Osteocyte (in vitro differentiated cells): ENCODE measurements around the gene CRYBA4. TPM values are rescaled to one million over a fixed set of nuclear protein-coding genes. Genes with fewer than 3 reads are reported as not detected.
A peak's percentile ranks its signal among the peaks of the same experiment; 100 is the strongest.

Experiments used
- DNase-seq: peaks from one replicate; pipeline ENCODE4 v3.0.0; 2021; ENCODE audit warnings: mixed read lengths; ENCODE audit not compliant: unreplicated experiment; ENCODE audit errors: extremely low spot score
- H3K27ac Mint-ChIP-seq: one replicate; pipeline ENCODE4 v1.8.0; 2021; ENCODE audit warnings: mild to moderate bottlenecking, mixed read lengths; ENCODE audit not compliant: unreplicated experiment
- H3K27me3 Mint-ChIP-seq: one replicate; pipeline ENCODE4 v1.8.0; 2021; ENCODE audit warnings: mixed read lengths; ENCODE audit not compliant: unreplicated experiment
- H3K36me3 Mint-ChIP-seq: one replicate; pipeline ENCODE4 v1.8.0; 2021; ENCODE audit warnings: mixed read lengths; ENCODE audit not compliant: unreplicated experiment
- H3K4me1 Mint-ChIP-seq: one replicate; pipeline ENCODE4 v1.8.0; 2021; ENCODE audit warnings: mixed read lengths; ENCODE audit not compliant: unreplicated experiment
- H3K4me3 Mint-ChIP-seq: one replicate; pipeline ENCODE4 v1.8.0; 2021; ENCODE audit warnings: mild to moderate bottlenecking, moderate library complexity, mixed read lengths; ENCODE audit not compliant: unreplicated experiment
- H3K9me3 Mint-ChIP-seq: one replicate; pipeline ENCODE4 v1.8.0; 2021; ENCODE audit warnings: mixed read lengths; ENCODE audit not compliant: unreplicated experiment
- long read RNA-seq: library from polyadenylated mRNA; unstranded; transcript quantifications from one replicate; pipeline ENCODE4 v2.0.0, GENCODE V29; 2021
- total RNA-seq: library from RNA; stranded (reverse); gene quantifications from 2 replicates; pipeline ENCODE4 v1.2.1, GENCODE V29; 2021
- TF ChIP-seq, protein P1 (sequence below): fragments of 200-600 bp; sonication (generic); IDR thresholded peaks from 2 replicates; pipeline ENCODE4 v1.5.0; 2021; ENCODE audit warnings: antibody characterized with exemption, mild to moderate bottlenecking, moderate library complexity

Gene CRYBA4
- not detected in 2 replicates for total RNA-seq
- long read RNA-seq = 0 reads

DNA sequence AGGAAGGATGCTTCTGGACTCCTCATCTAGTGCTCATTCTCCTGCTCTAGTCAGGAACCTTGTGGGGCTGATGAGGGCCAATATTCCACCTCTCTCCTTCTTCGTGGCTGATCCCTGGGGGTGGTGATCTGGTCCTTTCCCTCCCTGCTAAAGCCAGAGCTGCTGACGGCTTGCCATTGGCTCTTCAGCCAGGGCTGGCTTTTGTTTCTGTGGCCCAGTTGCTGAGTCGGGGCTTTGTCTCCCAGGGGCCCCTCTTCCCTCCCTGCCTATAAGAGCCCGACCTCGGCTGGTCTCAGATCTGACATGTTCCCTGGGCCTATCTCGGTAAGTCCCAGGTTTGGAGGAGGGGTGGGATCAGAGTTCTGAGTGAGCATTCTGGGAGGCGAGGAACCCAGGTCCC lies at the start of gene CRYBA4:
Gene CRYBA4 (plus strand): TSS at position 301 of the 400 bp plus-strand sequence. CDS start 634 bp downstream, outside the sequence.
- TF ChIP-seq, protein P1, sequence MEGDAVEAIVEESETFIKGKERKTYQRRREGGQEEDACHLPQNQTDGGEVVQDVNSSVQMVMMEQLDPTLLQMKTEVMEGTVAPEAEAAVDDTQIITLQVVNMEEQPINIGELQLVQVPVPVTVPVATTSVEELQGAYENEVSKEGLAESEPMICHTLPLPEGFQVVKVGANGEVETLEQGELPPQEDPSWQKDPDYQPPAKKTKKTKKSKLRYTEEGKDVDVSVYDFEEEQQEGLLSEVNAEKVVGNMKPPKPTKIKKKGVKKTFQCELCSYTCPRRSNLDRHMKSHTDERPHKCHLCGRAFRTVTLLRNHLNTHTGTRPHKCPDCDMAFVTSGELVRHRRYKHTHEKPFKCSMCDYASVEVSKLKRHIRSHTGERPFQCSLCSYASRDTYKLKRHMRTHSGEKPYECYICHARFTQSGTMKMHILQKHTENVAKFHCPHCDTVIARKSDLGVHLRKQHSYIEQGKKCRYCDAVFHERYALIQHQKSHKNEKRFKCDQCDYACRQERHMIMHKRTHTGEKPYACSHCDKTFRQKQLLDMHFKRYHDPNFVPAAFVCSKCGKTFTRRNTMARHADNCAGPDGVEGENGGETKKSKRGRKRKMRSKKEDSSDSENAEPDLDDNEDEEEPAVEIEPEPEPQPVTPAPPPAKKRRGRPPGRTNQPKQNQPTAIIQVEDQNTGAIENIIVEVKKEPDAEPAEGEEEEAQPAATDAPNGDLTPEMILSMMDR = no peak
- Mint-ChIP-seq H3K4me1 (peaks cover 5% of the 10 kb centered on the region), H3K27me3 (peaks cover 40% of the 10 kb centered on the region), H3K36me3 (no peaks in the 10 kb centered on the region), H3K9me3 (peaks cover 4% of the 10 kb centered on the region), H3K4me3 (no peak within 1 kb of the TSS), H3K27ac (no peak within 1 kb of the TSS)
- DNase-seq = no peak

DNA sequence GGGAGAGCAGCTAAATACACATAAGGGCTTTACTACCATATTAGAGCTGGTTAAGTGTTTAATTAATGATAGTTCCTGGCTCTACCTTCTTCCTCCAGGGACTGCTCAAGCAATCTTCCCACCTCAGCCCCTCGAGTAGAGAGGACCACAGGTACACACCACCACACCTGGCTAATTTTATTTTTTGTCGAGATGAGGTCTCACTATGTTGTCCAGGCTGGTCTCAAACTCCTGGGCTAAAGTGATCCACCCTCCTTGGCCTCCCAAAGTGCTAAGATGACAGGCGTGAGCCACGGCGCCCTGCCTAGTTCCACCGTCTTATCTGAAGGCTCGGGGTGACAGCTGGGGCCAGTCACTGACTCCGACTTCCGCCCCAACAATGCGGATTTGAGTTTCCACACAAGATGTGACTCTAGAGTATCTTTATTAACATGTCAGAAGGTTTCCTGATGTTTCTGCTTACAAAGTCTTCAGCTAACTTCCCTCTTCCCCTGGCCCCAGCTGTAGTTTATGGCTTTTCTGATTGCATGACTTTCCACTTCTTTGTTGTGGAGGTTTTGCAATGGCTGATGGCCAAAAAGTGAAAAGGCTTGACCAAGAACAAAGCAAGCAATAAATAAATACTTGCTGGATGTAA lies 48.6 kb upstream of the CRYBA4 start:
- H3K27me3 Mint-ChIP-seq = no peaks in the 10 kb centered on the region
- no peaks in the 10 kb centered on the region for H3K9me3 Mint-ChIP-seq
- TF ChIP-seq, protein P1 = no peak
- peaks cover 9% of the 10 kb centered on the region for H3K4me1 Mint-ChIP-seq
- peaks cover 3% of the 10 kb centered on the region for H3K36me3 Mint-ChIP-seq
- no peak overlapping the region for H3K4me3 Mint-ChIP-seq
- no peak overlapping the region for H3K27ac Mint-ChIP-seq
- DNase-seq = no peak

DNA sequence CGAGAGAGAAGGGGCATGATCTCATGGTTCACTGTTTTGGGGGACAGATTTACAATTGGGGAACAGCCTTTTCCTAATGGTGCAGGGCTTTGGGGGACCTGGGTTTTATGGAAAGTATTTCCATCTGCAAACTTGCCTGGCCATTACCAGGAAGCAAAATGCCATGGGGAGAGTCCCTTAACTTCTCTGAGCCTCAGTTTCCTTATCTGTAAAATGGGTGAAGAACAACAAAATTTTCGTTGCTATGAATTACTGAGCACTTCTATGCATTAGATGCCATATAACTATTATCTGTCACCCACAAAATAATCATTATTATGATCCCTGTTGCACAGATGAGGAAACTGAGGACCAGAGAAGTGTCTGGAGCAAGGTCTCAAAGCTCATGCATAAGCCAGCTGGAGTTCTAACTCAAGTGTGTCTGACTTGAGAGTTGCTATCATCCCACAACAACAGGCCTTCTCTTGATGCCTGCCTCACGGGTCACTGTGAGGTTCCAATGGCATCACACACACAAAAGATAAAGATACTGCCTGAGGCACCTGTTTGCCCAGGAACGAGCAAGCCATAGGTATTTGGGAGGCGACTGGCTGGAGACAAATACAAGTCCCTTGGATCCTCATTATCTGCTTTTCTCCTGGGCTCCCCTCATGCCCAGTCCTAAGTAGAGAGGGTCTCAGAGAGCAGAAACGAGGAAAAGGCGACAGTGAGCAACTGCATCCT lies 47.6 kb upstream of the CRYBA4 start:
- Mint-ChIP-seq H3K27ac (no peak overlapping the region), H3K36me3 (peaks cover 3% of the 10 kb centered on the region), H3K27me3 (no peaks in the 10 kb centered on the region), H3K9me3 (no peaks in the 10 kb centered on the region), H3K4me3 (no peak overlapping the region), H3K4me1 (peaks cover 5% of the 10 kb centered on the region)
- TF ChIP-seq, protein P1 = no peak
- DNase-seq = no peak

DNA sequence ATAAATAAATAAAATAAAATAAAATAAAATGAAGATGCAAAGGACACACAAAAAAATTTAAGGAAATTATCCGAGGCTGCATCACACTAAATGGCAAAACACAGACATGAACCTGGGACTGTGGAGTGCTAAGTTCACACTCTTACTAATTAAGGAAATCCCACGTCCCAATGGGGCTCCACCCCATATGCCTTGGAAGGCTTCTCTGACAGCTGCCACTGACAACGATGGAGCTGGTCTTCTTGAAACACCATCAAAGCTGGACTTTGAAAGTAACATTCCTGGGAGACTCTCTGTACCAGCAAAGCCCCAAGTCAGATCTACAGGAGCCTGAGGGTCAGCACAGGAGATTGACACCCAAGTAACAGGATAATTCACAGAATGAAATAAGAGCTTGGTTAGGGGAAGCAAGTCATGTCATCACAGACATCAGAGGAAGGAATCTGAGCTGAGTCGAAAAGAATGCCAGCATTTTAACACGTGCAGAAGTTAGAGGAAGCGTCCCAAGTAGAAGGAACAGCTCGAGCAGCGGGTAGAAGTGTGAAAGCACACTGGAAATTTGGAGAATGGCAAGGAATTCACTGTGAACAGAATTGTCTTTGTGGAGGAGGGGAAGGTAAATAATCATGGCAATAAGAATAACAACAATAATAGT lies 45.6 kb upstream of the CRYBA4 start:
- no peaks in the 10 kb centered on the region for H3K9me3 Mint-ChIP-seq
- TF ChIP-seq, protein P1 = no peak
- peak overlapping the region; percentile 21 for H3K27ac Mint-ChIP-seq
- no peak overlapping the region for H3K4me3 Mint-ChIP-seq
- H3K27me3 Mint-ChIP-seq = no peaks in the 10 kb centered on the region
- peaks cover 5% of the 10 kb centered on the region for H3K4me1 Mint-ChIP-seq
- no peak for DNase-seq
- H3K36me3 Mint-ChIP-seq = peaks cover 3% of the 10 kb centered on the region

DNA sequence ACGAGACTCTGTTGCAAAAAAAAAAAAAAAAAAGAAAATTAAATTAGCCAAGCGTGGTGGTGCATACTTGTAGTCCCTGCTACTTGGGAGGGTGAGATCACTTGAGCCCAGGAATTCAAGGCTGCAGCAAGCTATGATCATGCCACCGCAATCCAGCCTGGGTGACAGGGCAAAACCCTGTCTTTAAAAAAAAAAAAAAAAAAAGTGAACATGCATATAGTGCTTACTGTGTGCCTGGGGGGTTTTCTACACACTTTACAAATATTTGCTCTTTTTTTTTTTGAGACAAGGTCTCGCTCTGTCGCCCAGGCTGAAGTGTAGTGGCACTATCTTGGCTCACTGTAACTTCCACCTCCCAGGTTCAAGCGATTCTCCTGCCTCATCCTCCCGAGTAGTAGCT lies 44.7 kb upstream of the CRYBA4 start:
- no peaks in the 10 kb centered on the region for H3K27me3 Mint-ChIP-seq
- peaks cover 3% of the 10 kb centered on the region for H3K36me3 Mint-ChIP-seq
- TF ChIP-seq, protein P1 = no peak
- DNase-seq = no peak
- no peak overlapping the region for H3K27ac Mint-ChIP-seq
- peaks cover 5% of the 10 kb centered on the region for H3K4me1 Mint-ChIP-seq
- no peaks in the 10 kb centered on the region for H3K9me3 Mint-ChIP-seq
- H3K4me3 Mint-ChIP-seq = no peak overlapping the region
